PFSK-1 (cell line): Measurements from ENCODE around the gene ZAP70.

Experiments
- FOXP2 ChIP-seq: optimal IDR thresholded peaks from 2 replicates; pipeline ENCODE3; 2011; ENCODE audit warnings: borderline replicate concordance, control low read depth, inconsistent platforms; ENCODE audit not compliant: insufficient read depth; ENCODE audit errors: extremely low read length, extremely low read depth
- POLR2AphosphoS5 ChIP-seq: IDR thresholded peaks from 2 replicates; pipeline ENCODE4 v1.6.1; 2012; ENCODE audit warnings: low read depth, mild to moderate bottlenecking, control low read depth, low read length, moderate library complexity
- SIN3A ChIP-seq: IDR thresholded peaks from 2 replicates; pipeline ENCODE4 v1.6.1; 2012; ENCODE audit warnings: mild to moderate bottlenecking, low read length, moderate library complexity, borderline replicate concordance; ENCODE audit not compliant: insufficient read depth
- TAF1 ChIP-seq: IDR thresholded peaks from 2 replicates; pipeline ENCODE4 v1.6.1; 2012; ENCODE audit warnings: low read length, control low read depth, borderline replicate concordance; ENCODE audit not compliant: insufficient read depth
- TF ChIP-seq, protein P1 (sequence below), 2 experiments: IDR thresholded peaks; 2 replicates each; pipeline versions ENCODE4 v1.6.1 to v1.8.0; 2011 to 2012; ENCODE audit warnings: low read depth in 2 of 2, low read length in 2 of 2, control low read depth in 1 of 2, inconsistent platforms in 1 of 2, mild to moderate bottlenecking in 1 of 2, moderate library complexity in 1 of 2; ENCODE audit not compliant: insufficient read depth in 1 of 2

DNA sequence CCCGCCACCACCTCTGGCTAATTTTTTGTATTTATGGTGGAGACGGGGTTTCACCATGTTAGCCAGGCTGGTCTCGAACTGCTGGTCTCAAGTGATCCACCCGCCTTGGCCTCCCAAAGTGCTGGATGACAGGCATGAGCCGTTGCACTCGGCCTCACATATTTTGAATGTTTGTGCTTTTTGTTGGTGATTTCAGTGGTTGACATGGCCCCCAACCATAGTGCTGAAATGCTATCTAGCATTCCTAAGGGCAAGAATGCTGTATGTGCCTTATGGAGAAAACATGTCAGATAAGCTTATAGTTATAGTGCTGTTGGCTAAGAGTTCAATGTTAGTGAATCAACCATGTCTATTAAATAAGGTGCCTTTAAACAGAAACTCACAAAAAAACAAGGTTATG is 8.9 kb downstream of the ZAP70 start:
- no peak for TF ChIP-seq POLR2AphosphoS5
- no peak for TF ChIP-seq TAF1
- TF ChIP-seq, protein P1, sequence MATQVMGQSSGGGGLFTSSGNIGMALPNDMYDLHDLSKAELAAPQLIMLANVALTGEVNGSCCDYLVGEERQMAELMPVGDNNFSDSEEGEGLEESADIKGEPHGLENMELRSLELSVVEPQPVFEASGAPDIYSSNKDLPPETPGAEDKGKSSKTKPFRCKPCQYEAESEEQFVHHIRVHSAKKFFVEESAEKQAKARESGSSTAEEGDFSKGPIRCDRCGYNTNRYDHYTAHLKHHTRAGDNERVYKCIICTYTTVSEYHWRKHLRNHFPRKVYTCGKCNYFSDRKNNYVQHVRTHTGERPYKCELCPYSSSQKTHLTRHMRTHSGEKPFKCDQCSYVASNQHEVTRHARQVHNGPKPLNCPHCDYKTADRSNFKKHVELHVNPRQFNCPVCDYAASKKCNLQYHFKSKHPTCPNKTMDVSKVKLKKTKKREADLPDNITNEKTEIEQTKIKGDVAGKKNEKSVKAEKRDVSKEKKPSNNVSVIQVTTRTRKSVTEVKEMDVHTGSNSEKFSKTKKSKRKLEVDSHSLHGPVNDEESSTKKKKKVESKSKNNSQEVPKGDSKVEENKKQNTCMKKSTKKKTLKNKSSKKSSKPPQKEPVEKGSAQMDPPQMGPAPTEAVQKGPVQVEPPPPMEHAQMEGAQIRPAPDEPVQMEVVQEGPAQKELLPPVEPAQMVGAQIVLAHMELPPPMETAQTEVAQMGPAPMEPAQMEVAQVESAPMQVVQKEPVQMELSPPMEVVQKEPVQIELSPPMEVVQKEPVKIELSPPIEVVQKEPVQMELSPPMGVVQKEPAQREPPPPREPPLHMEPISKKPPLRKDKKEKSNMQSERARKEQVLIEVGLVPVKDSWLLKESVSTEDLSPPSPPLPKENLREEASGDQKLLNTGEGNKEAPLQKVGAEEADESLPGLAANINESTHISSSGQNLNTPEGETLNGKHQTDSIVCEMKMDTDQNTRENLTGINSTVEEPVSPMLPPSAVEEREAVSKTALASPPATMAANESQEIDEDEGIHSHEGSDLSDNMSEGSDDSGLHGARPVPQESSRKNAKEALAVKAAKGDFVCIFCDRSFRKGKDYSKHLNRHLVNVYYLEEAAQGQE (IDR thresholded peaks at IDR 0.05; ENCODE audit: insufficient read depth in 1 of 2, low read depth in 2 of 2, low read length in 2 of 2): no peak
- TF ChIP-seq SIN3A: no peak
- TF ChIP-seq FOXP2: no peak
